Large intestine (tissue), 3 donors: ENCODE measurements around the gene BRD1. TPM values are rescaled to one million over a fixed set of nuclear protein-coding genes. Genes with fewer than 3 reads are reported as not detected.

Experiments used
- DNase-seq, 2 donors: peaks; one replicate each; pipeline versions ENCODE4 v3.0.0 to v3.0.0-alpha.2; 2013
- H3K27ac ChIP-seq: one replicate; pipeline ENCODE4 v1.5.1; 2013; ENCODE audit warnings: low read length
- H3K27me3 ChIP-seq: 2 replicates; pipeline ENCODE4 v1.6.1; 2013; ENCODE audit warnings: low read length; ENCODE audit not compliant: control insufficient read depth, insufficient read depth
- H3K36me3 ChIP-seq: 2 replicates; pipeline ENCODE4 v1.6.1; 2013; ENCODE audit warnings: low read length; ENCODE audit not compliant: control insufficient read depth, insufficient read depth
- H3K4me1 ChIP-seq: one replicate; pipeline ENCODE4 v1.6.1; 2013; ENCODE audit warnings: low read length; ENCODE audit not compliant: control insufficient read depth, insufficient read depth
- H3K4me3 ChIP-seq: one replicate; pipeline ENCODE4 v1.5.1; 2013; ENCODE audit warnings: low read length
- H3K9me3 ChIP-seq: one replicate; pipeline ENCODE4 v1.6.1; 2013; ENCODE audit warnings: mild to moderate bottlenecking, low read depth, low read length, moderate library complexity; ENCODE audit not compliant: control insufficient read depth
- WGBS: methylation state at CpG from one replicate; pipeline ENCODE4 v1.1.5; 2013; ENCODE audit warnings: low lambda C conversion rate; ENCODE audit not compliant: insufficient coverage; 5-methylcytosine and 5-hydroxymethylcytosine counted together
- polyA plus RNA-seq: library from polyadenylated mRNA; unstranded; fragments of 120-200 nt; gene quantifications from one replicate; pipeline ENCODE4 v1.2.1, GENCODE V29; 2013

The BRD1 gene
- polyA plus RNA-seq, 1 donor: 36.8 TPM

- no CpG with 5 or more reads among the region's 24 CpGs for WGBS
- H3K36me3 ChIP-seq: no peaks in the 10 kb centered on the region
- no peak for DNase-seq
These were observed 77.7 kb downstream of the BRD1 start for GRCh38 chr22:49749885-49750510.

DNA sequence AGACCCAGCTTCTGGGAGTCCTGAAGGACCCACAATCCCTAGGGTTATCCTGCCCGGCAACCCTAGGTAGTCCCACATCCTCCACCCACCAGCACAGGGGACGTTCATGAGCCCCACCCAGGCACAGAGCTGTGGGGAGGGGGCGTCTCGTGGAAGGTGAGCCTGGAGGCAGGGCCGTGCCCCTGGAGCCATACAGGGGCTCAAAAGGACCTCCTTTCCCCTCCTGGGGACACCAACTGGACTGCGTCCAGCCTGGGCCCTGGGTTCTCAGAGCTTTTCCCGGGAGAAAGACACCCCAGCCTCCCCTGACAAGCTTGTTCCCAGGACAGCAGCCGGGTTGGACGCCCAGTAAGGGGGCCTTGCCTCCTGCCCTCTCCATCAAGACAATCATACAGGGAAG lies 78.4 kb downstream of the BRD1 start:
- no CpG with 5 or more reads among the region's 9 CpGs for WGBS
- no peak for DNase-seq
- H3K4me3 ChIP-seq: no peak overlapping the region
- H3K9me3 ChIP-seq: no peaks in the 10 kb centered on the region
- H3K36me3 ChIP-seq: no peaks in the 10 kb centered on the region
- H3K4me1 ChIP-seq: no peaks in the 10 kb centered on the region
- H3K27me3 ChIP-seq: no peaks in the 10 kb centered on the region
- no peak overlapping the region for H3K27ac ChIP-seq

More at GRCh38 chr22:49749885-49750510, 77.7 kb downstream of the BRD1 start:
- H3K9me3 ChIP-seq: no peaks in the 10 kb centered on the region
- H3K27me3 ChIP-seq: no peaks in the 10 kb centered on the region
- no peak overlapping the region for H3K27ac ChIP-seq
- H3K4me3 ChIP-seq: no peak overlapping the region
- H3K4me1 ChIP-seq: no peaks in the 10 kb centered on the region

DNA sequence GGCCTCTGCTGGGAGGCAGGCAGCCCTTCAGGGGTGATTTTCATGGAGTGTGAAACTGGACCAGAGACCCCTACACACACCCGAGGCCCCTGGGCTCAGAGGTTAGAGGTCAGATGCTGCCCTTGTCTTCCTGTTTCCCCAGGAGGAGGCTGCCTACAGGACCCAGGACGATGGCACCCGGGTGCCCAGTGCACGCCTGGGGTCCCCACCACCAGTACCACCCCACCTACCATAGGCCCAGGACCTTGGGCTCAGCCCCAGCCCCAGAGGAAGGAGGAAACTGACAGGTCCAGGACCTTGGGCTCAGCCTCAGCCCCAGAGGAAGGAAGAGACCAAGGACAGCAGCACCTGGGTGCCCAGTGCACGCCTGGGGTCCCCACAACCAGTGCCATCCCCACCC lies 79.2 kb downstream of the BRD1 start:
- no peaks in the 10 kb centered on the region for H3K4me1 ChIP-seq
- no peaks in the 10 kb centered on the region for H3K9me3 ChIP-seq
- H3K27me3 ChIP-seq: no peaks in the 10 kb centered on the region
- no peaks in the 10 kb centered on the region for H3K36me3 ChIP-seq
- H3K27ac ChIP-seq: no peak overlapping the region
- DNase-seq: no peak
- no peak overlapping the region for H3K4me3 ChIP-seq
- WGBS: no CpG with 5 or more reads among the region's 5 CpGs

DNA sequence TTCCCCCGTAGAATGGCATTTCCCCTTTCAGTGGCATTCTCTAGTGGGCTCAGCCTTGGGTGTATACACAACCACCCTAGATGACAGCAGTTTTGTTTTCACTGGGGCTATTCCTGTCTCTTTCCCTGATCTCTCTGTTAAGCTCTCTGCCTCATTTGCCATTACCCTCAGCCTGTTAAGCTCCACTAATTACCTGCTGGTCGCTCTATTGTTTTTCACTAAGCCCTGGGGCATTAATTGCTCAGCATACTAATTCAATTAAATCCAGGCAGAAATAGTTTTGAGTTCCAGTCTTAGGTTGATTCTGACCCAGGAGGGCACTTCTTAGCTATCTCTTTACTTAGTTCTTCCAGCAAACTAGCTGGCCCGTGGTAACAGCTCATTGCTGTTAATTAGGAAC lies 80.0 kb downstream of the BRD1 start:
- Histone ChIP-seq H3K9me3 (no peaks in the 10 kb centered on the region), H3K4me1 (no peaks in the 10 kb centered on the region), H3K4me3 (no peak overlapping the region), H3K27me3 (no peaks in the 10 kb centered on the region), H3K36me3 (no peaks in the 10 kb centered on the region), H3K27ac (no peak overlapping the region)
- no CpG with 5 or more reads among the region's 3 CpGs for WGBS
- no peak for DNase-seq

GRCh38 chr22:49747130-49747529 lies 80.5 kb downstream of the BRD1 start:
- Histone ChIP-seq H3K4me3 (no peak overlapping the region), H3K36me3 (no peaks in the 10 kb centered on the region), H3K27ac (no peak overlapping the region), H3K27me3 (no peaks in the 10 kb centered on the region), H3K4me1 (no peaks in the 10 kb centered on the region), H3K9me3 (no peaks in the 10 kb centered on the region)
- no CpG with 5 or more reads among the region's 3 CpGs for WGBS
- DNase-seq: no peak

- Histone ChIP-seq H3K4me1 (no peaks in the 10 kb centered on the region), H3K27ac (no peak overlapping the region), H3K27me3 (no peaks in the 10 kb centered on the region), H3K9me3 (no peaks in the 10 kb centered on the region), H3K4me3 (no peak overlapping the region), H3K36me3 (no peaks in the 10 kb centered on the region)
- no peak for DNase-seq
- 72% methylated on average over 2 of the region's 3 CpGs for WGBS
These were observed 81.6 kb downstream of the BRD1 start for GRCh38 chr22:49746065-49746464.

- no peak overlapping the region for H3K4me3 ChIP-seq
- 76% methylated on average over 2 of the region's 7 CpGs for WGBS
- no peaks in the 10 kb centered on the region for H3K9me3 ChIP-seq
- H3K36me3 ChIP-seq: no peaks in the 10 kb centered on the region
- H3K4me1 ChIP-seq: no peaks in the 10 kb centered on the region
- H3K27ac ChIP-seq: no peak overlapping the region
- no peaks in the 10 kb centered on the region for H3K27me3 ChIP-seq
- DNase-seq: no peak
These were observed 87.4 kb downstream of the BRD1 start for GRCh38 chr22:49740242-49740641.

GRCh38 chr22:49739138-49739537 lies 88.5 kb downstream of the BRD1 start:
- no peaks in the 10 kb centered on the region for H3K27me3 ChIP-seq
- H3K27ac ChIP-seq: no peak overlapping the region
- no peaks in the 10 kb centered on the region for H3K4me1 ChIP-seq
- no peaks in the 10 kb centered on the region for H3K36me3 ChIP-seq
- DNase-seq: no peak
- WGBS: no CpG with 5 or more reads among the region's 2 CpGs
- H3K9me3 ChIP-seq: no peaks in the 10 kb centered on the region
- no peak overlapping the region for H3K4me3 ChIP-seq

DNA sequence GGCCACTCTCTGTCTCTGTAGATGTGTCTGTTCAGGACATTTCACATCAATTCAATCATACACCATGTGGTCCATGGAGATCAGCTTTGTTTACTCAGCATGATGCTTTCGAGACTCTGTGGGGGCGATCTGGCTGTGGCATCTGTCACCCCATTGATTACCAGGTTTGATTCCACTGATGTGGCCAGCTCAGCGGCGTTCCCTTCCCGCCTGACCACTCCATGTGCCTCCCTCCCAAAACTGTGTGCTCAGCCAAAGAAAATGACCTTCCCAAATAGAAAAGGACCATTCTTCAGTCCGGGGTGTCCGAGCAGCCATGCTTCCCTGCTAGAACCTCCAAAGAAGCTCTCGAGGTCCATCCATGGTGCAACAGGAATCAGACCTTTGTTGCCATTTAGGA lies 89.1 kb downstream of the BRD1 start:
- H3K9me3 ChIP-seq: no peaks in the 10 kb centered on the region
- no peak overlapping the region for H3K4me3 ChIP-seq
- H3K27me3 ChIP-seq: no peaks in the 10 kb centered on the region
- H3K36me3 ChIP-seq: no peaks in the 10 kb centered on the region
- no peak overlapping the region for H3K27ac ChIP-seq
- DNase-seq: no peak
- no CpG with 5 or more reads among the region's 8 CpGs for WGBS
- no peaks in the 10 kb centered on the region for H3K4me1 ChIP-seq

DNA sequence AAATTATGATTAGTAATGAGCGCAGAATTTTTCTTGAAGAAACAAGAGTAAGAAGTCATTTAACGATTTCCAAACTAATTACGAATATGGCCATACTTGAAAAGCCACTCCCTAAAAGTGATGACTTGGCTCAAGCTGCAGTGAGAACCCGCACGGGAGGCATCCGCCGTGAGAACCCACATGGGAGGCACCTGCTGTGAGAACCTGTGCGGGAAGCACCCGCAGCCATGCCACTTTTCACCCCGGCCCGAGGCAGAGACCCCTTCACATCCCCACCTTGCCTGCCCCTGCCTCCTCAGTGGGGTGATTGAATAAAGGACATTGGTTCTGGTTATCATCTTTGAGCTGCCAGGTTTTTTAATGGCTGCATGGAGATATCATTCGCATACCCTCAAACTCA lies 89.7 kb downstream of the BRD1 start:
- Histone ChIP-seq H3K9me3 (no peaks in the 10 kb centered on the region), H3K27ac (no peak overlapping the region), H3K4me3 (no peak overlapping the region), H3K27me3 (no peaks in the 10 kb centered on the region), H3K36me3 (no peaks in the 10 kb centered on the region), H3K4me1 (no peaks in the 10 kb centered on the region)
- 100% methylated on average over 3 of the region's 12 CpGs for WGBS
- no peak for DNase-seq

DNA sequence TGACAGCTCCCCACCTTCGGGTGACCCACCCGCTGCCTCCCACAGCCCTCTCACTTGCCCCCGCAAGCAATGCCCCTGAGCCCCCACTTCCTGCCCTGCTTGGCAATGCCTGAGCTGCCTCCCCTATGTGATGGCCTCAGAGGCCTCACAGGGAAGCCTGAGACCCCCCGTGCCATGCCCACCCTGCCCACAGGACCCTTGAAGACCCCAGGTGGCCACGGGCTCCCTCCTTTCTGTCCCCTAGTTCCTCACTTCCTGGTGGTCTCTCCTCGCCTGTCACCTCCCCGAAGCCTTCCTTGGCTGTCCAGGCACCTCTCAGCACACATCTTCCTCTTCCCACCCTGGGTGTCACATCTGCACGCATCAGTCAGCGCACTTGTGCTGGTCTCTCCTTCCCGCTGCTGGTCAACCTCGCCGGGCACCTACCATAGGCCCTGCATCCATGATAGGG lies 90.5 kb downstream of the BRD1 start:
- H3K9me3 ChIP-seq: no peaks in the 10 kb centered on the region
- H3K27ac ChIP-seq: no peak overlapping the region
- H3K4me1 ChIP-seq: no peaks in the 10 kb centered on the region
- H3K36me3 ChIP-seq: no peaks in the 10 kb centered on the region
- H3K4me3 ChIP-seq: no peak overlapping the region
- DNase-seq: no peak
- WGBS: no CpG with 5 or more reads among the region's 12 CpGs
- no peaks in the 10 kb centered on the region for H3K27me3 ChIP-seq
